HG02938 (cell line): ENCODE measurements around the gene SEMA6A.

Experiments used
- ATAC-seq: cut with Tn5 transposase; IDR thresholded peaks from one replicate; pipeline ENCODE4 v1.9.1; 2021; ENCODE audit warnings: mild to moderate bottlenecking, moderate library complexity; ENCODE audit not compliant: unreplicated experiment

Gene SEMA6A

GRCh38 chr5:116411101-116411571 lies 163.5 kb downstream of the SEMA6A start:
- no peak for ATAC-seq

- no peak for ATAC-seq
Measured at GRCh38 chr5:116410336-116410890, 164.2 kb downstream of the SEMA6A start.

DNA sequence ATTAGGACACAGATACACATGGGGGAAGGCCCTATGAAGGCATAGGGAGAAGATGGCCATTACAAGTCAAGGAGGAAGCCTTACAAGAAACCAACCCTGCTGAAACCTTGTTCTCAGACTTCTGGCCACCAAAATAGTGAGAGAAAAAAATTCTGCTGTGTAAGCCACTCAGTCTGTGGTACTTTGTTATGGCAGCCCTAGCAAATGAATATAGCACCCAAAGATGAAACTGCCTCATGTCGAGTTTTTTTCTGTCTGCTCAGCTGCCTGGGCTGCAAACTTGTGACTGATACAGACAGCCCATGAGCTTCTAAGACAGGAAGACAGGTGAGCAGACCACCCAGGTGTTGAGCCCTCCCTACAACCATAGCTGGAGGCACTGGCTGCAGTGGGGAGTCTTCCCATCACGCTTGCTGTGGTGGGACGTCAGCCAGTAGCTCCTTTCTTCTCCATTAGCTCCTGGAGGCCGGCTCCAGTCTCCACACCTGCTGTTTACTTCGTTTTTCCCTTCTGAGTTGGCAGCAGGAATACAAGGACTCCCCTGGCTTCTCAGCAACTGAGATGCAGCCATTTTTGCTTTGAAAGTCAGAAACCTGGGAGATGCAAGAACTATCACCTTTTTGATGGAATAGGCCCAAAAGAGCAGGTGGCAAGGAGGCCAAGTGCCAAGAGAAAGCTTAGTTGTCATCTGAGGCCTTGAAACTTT lies 164.9 kb downstream of the SEMA6A start:
- no peak for ATAC-seq

GRCh38 chr5:116406306-116407041 lies 168.1 kb downstream of the SEMA6A start:
- no peak for ATAC-seq

DNA sequence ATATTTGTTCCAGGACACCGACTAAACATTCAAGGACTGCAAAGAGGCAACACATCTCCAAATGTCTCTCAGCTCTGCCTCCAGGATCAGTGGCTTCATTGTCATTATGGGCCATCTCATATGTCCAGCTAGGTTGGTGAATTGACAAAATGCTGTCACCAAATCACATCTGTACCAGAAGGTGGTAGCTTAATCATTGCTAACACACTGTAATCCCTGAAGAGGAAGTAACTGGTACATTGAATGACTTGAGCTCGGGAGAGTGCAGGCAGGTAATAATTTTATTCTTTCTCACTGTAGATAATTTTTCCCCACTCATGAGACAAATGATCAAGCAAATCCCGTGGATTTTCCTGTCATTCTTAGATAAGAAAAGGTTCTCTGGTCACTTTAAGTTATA lies 169.8 kb downstream of the SEMA6A start:
- ATAC-seq: no peak

DNA sequence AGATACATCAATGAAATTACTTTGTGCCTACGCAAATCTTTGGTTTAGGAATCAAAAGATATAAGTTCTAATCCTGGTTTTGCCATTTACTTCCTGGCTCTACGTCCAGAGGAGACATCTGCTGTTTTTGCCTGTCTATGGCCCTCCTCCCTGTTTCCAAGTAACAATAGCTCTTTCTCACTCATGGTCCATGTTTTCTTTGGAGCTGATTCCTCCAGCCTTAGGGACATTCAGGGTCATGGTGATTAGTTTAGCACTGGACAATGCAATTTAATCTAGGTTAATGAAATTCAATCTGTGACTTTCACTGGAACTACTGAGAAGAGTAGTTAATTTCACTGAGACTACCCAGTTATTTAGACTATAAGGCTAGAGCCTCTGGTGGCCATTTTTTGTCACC lies 170.6 kb downstream of the SEMA6A start:
- ATAC-seq: no peak

DNA sequence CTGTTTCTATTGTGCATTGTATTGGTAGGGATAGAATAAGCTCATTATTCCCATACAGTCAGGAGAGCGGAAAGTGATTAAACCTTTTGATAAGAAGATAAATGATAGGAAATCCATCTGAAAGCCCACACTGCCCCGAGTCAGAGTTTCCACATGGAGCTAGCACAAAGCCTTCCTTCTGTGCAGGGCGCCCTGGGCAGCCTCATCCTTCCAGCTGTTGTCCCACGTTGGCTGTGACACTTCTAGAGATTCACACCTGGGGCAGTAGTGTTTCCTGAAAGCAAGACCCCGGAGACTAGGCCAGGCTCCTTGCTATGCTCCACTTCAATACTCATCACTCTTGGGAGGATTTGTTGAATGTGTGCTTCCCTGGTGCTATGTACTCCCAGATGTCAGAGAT lies 172.4 kb downstream of the SEMA6A start:
- no peak for ATAC-seq

- no peak for ATAC-seq
Measured at GRCh38 chr5:116401576-116401975, 173.0 kb downstream of the SEMA6A start.

GRCh38 chr5:116396476-116397099 lies 178.0 kb downstream of the SEMA6A start:
- ATAC-seq: no peak

- ATAC-seq: no peak
Measured at GRCh38 chr5:116395631-116396203, 178.9 kb downstream of the SEMA6A start.

DNA sequence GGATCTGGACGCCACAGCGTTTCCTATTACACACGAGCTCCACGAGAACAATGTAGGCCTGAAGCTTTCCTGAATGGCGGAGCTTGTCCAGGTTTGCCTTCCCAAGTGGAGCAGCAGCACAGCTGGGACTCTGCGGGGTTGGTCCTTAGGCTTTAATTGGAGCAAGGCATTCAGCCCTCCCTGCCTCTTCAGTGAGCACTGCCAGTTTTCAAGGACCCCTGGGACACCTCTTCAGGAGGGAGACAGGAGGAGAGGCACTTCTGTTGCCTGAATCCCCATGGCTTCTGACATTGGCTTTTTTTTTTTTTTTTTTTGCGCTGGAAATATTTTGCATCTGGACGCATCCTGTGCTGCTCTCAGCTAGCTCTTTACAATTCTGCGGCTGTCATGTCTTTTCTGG lies 179.4 kb downstream of the SEMA6A start:
- no peak for ATAC-seq

- no peak for ATAC-seq
Measured at GRCh38 chr5:116394186-116394867, 180.3 kb downstream of the SEMA6A start.
